ENCODE results near the gene MRPS25. TPM values are rescaled to one million over a fixed set of nuclear protein-coding genes. Genes with fewer than 3 reads are reported as not detected.

MRPS25 gene
- total RNA-seq, 6 experiments from 2014 or later, result 31.4 to 45.2 (median 33.4) TPM

- Mint-ChIP-seq H3K4me3 (no peak overlapping the region), H3K27ac (no peak overlapping the region), H3K27me3 (ENCODE audit: insufficient read depth) (peaks cover 2% of the 10 kb centered on the region), H3K4me1 (ENCODE audit: low read depth) (peaks cover 21% of the 10 kb centered on the region), H3K9me3 (no peaks in the 10 kb centered on the region), H3K36me3 (ENCODE audit: low read depth) (peaks cover 24% of the 10 kb centered on the region)
- DNase-seq, result no peak
- TF ChIP-seq, protein P1, sequence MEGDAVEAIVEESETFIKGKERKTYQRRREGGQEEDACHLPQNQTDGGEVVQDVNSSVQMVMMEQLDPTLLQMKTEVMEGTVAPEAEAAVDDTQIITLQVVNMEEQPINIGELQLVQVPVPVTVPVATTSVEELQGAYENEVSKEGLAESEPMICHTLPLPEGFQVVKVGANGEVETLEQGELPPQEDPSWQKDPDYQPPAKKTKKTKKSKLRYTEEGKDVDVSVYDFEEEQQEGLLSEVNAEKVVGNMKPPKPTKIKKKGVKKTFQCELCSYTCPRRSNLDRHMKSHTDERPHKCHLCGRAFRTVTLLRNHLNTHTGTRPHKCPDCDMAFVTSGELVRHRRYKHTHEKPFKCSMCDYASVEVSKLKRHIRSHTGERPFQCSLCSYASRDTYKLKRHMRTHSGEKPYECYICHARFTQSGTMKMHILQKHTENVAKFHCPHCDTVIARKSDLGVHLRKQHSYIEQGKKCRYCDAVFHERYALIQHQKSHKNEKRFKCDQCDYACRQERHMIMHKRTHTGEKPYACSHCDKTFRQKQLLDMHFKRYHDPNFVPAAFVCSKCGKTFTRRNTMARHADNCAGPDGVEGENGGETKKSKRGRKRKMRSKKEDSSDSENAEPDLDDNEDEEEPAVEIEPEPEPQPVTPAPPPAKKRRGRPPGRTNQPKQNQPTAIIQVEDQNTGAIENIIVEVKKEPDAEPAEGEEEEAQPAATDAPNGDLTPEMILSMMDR (IDR thresholded peaks at IDR 0.05), result no peak
These were observed 5.1 kb downstream of the MRPS25 start for GRCh38 chr3:15060029-15060428.

DNA sequence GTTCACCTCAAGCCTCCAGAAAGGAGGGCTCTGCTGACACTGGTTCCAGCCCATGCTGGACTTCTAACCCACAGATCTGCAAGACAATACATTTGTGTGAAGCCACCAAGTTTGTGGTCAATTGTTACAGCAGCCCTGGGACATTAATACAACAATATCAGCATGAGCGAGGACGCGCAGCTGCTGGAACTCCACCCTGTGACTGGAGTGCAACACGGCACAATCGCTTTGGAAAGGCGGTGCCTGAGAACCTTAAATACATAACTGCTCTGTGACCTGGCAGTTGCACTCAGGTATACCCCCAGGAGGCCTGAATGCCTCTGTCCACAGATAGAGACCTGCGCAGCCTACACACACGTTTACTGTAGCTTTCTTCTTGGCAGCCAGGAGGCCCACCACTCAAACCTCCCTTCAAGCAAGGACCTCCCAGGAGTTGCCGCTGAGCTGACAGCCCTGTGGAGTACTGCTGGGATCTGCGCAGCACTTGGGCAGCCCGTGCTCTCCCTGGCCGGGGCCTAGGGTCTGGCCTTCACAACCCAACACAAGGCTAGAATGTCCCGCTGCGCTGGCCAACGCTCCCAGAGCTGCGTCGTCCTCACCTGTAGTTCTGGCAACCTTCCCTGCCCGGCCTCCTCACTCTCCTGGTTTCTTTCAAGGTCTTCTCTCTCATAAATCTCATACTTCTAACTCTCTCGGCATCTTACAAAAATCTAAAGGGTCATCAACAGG lies 8.3 kb downstream of the MRPS25 start:
- Mint-ChIP-seq H3K4me1 (ENCODE audit: low read depth) (peaks cover 11% of the 10 kb centered on the region), H3K36me3 (ENCODE audit: low read depth) (peaks cover 27% of the 10 kb centered on the region)

GRCh38 chr3:15055019-15055557 lies 10.0 kb downstream of the MRPS25 start:
- H3K27ac Mint-ChIP-seq, result peak overlapping the region; percentile 29; the same call in 1 of the 2 replicates
- no peaks in the 10 kb centered on the region for H3K27me3 Mint-ChIP-seq (ENCODE audit: insufficient read depth)
- peaks cover 27% of the 10 kb centered on the region for H3K36me3 Mint-ChIP-seq (ENCODE audit: low read depth)
- TF ChIP-seq, protein P1 (IDR thresholded peaks at IDR 0.05), result no peak
- DNase-seq, result peak; percentile 26
- no peaks in the 10 kb centered on the region for H3K9me3 Mint-ChIP-seq
- H3K4me3 Mint-ChIP-seq, result no peak overlapping the region
- H3K4me1 Mint-ChIP-seq (ENCODE audit: low read depth), result peaks cover 11% of the 10 kb centered on the region

More for the DNA sequence above, 8.3 kb downstream of the MRPS25 start:
- Mint-ChIP-seq H3K9me3 (no peaks in the 10 kb centered on the region), H3K4me3 (no peak overlapping the region), H3K27me3 (ENCODE audit: insufficient read depth) (peaks cover 2% of the 10 kb centered on the region; the same call in 1 of the 2 replicates), H3K27ac (no peak overlapping the region)
- DNase-seq, result no peak
- TF ChIP-seq, protein P1 (IDR thresholded peaks at IDR 0.05), result no peak

DNA sequence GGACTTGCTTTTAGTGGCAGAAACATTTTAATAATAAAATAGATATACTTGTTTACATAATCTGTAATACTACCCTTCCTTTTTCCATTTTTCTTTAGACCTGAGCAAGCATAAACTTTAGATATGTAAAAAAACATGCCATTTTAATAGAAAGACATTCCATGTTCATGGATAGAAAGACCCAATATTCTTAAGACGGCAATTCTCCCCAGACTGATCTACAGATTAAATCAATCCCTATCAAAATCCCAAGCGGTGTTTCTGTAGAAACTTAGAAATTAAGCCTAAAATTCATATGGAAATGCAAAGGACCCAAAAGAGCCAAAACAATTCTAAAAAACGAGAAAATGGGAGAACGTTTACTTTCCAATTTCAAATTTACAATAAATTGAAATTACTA lies 11.6 kb downstream of the MRPS25 start:
- Mint-ChIP-seq H3K4me1 (ENCODE audit: low read depth) (peaks cover 11% of the 10 kb centered on the region), H3K36me3 (ENCODE audit: low read depth) (peaks cover 29% of the 10 kb centered on the region), H3K27ac (no peak overlapping the region), H3K9me3 (no peaks in the 10 kb centered on the region), H3K4me3 (no peak overlapping the region), H3K27me3 (ENCODE audit: insufficient read depth) (no peaks in the 10 kb centered on the region)
- TF ChIP-seq, protein P1 (IDR thresholded peaks at IDR 0.05), result no peak
- DNase-seq, result no peak

GRCh38 chr3:15052335-15053242 lies 12.5 kb downstream of the MRPS25 start:
- Mint-ChIP-seq H3K27me3 (ENCODE audit: insufficient read depth) (no peaks in the 10 kb centered on the region), H3K36me3 (ENCODE audit: low read depth) (peaks cover 26% of the 10 kb centered on the region), H3K4me3 (no peak overlapping the region), H3K27ac (no peak overlapping the region), H3K9me3 (no peaks in the 10 kb centered on the region), H3K4me1 (ENCODE audit: low read depth) (peaks cover 11% of the 10 kb centered on the region)
- TF ChIP-seq, protein P1 (IDR thresholded peaks at IDR 0.05), result no peak
- no peak for DNase-seq
